Stimulated activated CD8-positive, alpha-beta memory T cell treated with anti-CD3 and anti-CD28 coated beads, Interleukin-4, amount 100 ng/mL, for 4 hours (primary cell): Measurements from ENCODE around the gene ACACA.

Source experiments
- DNase-seq, 2 donors: peaks; one replicate each; pipeline ENCODE4 v3.0.0-alpha.2; 2020; ENCODE audit warnings: low read depth in 2 of 2, low spot score in 1 of 2

ACACA gene

DNA sequence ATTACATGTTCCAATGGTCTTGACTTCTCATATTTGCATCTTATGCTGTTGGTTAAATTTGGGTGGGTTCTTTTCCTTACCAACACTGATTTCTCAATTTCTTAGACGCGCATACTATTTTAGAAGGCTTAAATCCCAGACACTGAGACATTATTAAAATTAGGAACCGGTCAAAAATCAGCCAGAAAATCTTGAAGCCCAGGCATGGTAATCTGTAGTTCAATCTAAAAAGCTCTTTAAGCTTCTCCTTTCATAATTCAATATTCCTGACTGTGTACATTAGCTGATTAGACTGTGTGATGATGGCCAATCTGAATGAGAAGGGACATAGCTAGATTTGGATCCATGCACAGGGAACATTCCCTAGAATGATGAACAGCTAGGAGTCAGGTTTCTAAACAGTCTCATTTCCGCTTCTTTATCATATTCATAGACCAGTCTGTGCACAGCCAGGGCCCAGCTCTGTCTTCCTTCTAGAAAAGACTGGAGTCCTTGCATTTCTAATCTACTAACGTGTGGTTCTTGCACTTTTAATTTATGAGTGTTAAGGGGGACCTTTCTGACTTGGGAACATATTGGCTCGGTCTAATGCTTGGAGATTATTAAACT, 268.6 kb downstream of the ACACA start:
- DNase-seq = no peak

DNA sequence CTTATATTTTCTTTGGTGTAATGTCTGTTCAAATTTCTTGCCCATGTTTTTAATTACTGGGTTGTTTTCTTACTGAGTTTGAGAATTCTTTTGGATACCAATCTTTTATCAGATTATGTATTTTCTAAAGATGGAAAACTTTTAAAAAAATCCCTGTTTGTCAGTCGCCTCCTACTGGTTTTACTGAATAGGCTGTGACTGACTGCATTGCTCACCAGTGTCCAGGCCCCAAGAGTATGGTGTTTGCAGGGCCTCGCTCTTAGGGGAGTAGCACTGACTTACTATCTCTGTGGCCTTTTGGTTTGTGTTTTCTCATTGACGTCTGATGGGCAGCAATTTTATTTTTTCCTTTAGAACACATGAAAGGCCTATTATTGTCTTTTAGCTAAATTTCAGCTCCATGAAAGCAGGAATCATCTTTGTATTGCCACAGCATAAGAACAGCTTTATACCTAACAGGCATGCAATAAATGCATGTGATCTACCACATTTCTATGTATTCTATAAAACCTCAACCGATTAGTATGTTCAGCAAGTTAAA, 269.5 kb downstream of the ACACA start:
- no peak for DNase-seq

DNA sequence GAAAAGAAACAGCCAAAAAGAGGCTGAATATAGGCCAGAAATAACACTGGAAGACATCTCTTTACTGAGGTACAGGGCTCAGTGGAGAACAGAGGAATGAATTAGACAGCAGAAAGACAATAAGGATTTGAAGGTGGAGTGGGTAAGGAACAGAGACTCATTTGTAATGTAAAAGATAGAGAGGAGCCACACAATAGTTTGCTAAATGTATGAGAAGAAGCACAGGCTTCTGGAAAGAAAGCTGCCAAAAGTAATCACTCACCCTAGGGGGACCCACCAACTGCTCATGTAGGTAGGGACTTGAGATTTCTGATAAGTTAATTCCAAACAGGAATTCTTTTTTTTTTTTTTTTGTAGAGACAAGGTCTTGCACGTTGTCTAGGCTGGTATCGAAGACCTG, 271.1 kb downstream of the ACACA start:
- no peak for DNase-seq

DNA sequence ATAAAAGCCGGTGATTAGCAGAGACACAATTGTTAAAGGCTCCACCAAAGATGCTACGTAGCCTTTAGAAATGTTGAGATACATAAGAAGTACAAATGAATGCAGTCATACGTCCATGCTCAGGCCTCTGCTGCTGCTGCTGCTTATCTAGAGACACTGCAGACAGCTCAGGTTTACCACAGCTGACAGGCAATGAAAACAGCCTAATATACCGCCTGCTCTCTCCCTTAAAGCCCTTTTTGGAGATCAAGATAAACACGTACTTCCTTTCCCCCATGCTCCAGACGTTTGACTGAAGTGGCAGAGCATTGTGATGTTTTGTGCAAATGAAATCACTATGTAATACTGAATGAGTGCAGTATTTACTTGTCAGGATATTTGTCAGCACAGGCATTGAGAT, 272.6 kb downstream of the ACACA start:
- DNase-seq = no peak

DNA sequence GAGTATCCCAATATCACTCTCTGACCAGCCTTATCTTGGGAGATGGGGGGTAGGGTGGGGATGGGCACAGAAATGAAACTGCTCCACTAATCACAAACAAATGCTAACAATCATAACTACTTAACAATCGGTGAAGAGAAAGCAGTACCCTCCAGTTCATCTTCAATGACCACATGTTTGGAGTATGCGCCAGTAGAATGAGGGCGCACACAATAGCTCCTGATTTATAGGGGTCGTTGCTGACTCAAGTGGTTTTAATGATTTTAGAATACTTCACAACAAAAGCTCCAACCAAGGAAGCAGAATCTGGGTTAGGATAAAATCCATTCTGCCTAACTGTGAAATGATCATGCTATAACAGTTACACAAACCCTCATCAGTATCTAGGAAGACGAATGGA, 273.5 kb downstream of the ACACA start:
- DNase-seq = no peak

DNA sequence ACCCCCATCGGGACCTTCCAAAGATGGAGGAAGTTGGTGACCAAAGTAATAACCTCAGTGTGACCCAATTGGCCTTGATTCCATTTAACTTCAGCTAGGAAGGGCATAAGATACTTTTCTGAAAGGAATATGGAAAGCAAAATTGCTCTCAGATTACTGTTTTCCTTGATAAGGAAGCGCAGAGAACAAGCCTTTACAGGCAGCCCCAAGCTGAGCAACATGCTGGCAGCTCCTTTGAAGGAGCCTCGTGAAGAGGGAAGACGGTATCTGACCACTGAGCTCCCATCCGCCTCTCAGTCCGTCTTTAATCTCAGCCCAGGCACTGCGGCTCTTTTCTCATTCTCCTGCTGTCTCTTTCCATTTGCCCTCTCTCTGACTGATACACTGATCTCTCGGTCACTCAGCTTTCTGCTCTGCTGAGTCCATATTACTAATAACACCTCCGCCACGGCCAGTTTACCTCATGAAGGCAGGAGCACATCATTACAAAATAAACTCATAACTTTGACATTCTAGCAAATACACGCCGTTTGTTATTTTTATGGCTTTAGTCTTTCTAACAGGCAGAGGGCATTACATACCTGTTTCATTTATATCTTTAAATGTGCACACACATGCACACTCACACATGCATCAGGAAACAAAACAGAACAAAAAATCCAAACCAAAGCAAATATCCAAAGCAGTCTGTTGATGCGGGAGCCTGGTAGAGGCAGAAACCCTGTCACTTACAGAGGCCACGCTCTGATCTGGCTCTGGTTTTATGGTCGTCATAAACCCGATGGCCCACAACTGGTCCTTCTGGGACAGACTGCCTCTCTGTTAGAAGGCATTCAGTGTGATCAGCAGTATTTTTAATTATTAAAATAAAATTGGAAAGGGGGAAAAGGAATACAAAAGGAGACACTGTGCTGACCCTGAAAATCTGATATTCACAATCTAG, 274.7 kb downstream of the ACACA start:
- no peak for DNase-seq

DNA sequence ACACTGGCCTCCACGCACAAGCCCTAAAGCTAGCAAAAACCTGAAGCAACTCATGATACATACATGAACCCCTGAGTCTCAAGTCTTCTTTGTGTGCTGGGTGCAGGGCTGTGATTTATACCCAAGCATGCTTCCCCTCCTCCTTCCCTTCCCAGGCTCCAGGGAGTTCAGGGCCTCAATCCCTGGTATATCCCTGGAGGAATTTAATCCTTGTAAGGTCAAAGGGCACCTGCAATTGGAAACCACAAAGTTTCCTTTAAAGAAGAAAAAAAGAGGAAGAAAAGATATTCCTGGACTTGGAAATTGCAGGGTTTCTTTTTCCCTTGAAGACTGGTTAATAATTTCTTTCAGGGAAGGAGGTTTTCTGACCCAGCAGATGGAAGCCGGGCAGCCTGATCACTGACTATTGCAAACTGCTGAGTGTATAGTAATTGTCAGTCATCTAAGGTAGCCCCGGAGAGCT, 275.6 kb downstream of the ACACA start:
- DNase-seq = no peak

DNA sequence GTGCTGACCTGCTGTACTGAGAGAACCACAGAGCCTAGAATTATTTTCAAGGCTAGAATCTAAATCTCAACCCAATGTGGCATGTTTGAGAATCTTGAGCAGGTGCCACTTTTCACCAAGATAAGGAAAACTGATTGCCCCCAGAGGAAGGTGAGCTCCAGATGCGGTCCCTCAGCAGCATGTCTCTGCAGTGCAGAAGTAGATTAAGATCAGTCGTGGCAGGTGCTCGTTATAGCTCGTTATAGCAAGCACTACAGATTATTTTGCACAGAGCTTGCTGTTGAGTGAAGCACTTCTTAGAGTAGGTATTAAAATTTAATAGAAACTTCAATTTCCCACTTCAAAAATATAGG, 281.8 kb downstream of the ACACA start:
- DNase-seq = no peak

DNA sequence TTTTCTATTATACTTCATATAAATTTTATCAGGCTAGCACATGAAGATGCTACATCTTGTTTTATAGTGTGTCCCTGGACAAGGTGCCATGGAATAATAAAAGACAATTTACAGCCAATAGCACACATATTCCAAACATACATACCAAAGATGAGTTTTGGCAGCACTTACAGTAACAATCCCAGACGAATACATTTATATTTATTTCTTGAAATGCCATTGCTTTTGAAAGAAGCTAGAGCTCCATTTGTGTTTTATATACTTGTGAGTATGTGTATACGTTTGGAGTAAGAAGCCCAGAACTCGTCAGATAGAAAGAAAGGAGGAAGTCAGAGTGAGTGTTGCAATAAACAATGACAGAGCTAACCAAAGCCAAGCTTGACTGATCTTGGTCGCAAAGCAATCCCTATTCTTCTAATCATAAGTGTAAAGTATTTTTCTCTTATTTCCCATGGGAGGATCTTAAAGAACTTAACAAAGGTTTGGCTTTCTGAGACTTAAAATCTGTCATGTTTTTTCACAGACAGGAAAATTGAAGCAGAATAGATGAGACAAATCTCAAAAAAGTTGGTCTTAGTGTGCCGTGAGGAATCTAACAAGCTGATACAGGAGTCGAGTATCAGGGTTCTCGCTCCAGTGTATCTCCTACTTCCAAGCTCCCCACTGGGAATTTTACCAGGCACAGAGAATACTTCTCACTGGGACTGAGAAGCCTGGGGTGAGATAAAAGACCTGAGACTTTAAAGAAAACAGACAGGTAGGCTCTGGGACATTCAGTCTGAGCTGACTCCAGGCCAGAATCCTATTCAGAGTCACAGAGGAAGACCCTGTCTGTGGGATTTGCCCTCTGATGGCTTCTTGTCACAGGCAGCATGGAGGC, 282.5 kb downstream of the ACACA start:
- no peak for DNase-seq

DNA sequence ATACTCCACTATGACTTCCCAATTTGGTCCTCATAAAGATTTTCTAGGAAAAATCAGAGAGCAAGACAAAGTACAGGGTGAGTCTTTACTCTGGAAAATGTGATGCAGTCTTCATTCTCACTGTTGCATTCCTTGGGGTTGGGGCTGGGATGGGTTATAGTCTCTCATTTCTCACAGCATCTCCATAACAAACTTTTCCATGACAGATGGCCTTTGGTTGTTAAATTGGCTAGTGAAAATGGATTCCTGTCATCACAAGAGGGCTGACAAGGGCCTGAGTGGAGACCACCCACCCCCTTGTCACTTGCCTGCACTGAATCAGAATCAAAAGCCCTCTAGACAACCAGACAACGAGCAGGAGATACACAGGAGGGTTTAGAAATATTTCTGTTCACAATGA, 283.2 kb downstream of the ACACA start:
- no peak for DNase-seq

DNA sequence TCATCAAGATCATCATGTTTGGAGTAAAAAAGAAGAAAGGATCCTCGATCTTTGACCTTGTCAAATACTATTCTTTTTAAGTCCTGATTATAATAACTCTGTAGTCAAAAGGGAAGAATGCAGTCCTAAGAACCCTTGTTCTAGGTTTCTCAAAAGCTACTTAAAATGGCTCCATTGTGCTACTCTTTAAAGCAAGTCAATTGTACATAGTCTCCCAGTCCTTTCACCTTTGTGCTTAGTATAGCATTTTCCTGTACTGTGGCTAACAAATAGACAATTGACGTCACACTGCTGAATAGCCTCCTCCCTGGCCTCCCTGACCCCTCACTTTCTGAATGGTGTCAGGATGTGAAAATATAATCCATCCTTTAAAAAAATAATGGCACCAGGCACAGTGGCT, 285.0 kb downstream of the ACACA start:
- no peak for DNase-seq

DNA sequence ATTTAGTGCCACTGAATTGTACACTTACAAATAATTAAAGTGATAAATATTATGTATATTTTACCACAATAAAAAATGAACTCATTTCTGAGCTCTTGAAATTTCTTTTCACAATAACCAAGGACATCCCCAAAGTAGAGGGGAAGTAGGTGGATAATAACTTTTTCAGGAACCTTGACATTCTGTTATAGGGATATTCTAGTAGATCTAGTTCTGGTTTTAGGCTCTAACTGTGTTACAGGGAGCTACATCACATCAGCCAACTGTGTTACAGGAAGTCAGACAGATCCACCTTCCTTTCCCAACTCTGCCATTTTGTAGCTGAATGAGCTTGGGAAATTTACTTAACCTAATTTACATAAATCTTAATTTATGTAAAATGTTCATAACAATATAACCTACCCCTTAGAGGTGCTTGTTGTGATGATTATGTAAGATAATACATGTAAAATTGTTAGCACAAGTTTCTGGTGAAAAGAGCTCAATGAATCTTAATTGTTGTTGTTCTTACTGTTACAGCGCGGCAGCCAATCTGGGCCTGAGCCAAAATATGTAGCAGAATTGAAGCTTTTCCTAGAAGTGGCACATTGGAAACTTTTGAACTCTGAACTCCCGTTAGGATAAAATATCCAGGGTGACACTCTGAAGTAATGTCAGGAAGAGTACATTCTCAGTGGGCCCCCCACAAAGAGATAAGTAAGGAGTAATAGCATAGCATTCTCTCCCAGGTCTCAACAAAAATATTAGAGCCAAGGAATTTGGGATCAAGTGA, 288.1 kb downstream of the ACACA start:
- no peak for DNase-seq

DNA sequence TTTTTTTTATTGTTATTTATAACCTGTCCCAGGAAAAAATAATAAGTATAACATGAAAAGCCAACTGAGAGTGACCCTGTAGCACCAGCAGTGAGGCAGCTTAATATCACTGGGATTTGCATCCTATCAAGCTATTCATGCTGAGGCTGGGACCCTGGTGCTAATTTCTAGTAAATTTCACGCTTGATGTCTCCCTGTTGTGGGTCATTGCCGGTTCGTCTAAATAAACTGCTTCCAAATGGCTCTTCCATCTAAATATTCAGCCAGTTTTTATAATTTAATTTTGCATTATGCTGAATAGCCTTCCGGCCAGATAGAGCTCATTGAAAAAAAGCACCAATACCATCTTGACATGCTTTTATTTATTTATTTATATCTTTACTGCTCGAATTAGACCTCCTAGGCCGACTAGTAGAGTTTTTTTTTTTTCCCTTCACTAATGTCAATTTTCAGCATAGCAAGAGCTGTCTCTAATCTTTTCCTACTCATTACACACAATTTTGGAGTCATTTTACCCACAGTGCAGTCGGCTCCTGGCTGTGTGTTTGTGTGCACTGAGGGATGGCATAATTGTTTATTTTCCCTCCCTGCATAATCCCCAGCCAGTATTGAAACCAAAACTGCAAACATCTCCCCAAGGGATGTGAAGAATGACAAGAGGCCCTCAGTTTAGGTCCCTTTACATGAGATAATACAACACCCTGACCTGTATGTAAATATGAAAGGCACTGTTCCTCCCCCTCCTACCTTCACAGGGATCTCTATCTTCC, 289.1 kb downstream of the ACACA start:
- DNase-seq = no peak

DNA sequence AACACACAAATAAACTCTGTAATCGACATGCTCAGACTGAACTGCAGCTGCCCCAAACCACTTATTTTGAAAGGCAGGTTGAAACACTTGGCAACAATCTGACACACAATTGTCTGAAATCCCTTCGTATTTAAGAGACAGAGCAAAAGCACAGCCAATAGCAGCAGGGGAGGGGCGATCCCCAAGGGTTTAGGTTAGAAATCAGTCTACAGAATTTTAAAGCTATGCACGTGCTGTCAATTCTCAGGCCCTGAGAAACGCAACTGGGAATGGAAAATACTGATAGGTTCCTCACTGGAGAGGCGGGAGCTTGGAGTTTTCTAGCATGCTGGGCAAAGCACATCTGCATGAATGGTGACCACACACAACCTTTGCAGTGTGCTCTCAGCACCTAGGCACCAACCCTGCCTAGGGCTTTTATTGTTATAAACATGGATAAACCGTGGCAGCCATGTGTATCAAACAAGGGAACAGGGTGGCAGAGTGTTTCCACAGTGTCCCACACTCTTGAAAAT, 289.9 kb downstream of the ACACA start:
- DNase-seq = no peak

DNA sequence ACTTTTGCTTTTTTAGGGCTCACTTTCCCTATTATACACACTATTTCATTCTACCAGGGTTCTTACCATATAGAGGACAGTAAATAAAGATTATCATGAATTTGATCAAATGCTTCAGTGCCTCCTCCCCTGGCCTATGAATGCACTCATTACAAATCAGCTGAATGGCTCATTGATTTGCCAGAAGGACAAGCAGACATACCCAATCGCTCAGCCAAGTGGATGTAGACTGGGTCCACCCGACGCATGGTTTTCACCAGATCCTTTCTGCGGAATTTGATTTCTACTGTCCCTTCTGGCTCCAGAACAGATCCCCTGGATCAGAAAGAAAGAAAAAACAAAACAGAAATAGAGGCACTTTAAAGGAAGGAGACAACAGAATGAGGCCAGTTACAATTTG, 295.3 kb downstream of the ACACA start:
- DNase-seq = no peak

DNA sequence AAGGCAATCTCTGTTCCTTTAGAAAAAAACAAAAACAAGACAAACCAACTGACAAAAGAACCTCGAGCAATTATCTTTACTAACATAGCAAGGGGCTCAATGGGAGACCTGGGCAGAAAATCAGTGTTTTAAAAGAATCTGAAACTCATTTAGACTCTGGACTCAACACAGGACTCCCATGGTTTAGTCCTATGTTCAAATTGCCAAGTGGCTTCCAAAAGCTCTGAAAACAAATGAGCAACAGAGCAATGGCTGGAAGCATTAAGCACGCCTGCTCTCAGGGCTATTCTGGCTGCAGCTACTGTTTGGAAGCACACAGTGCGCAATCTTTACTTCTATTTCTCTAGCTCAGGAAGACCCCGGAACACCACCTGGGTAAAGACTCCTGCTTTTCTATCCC, 295.9 kb downstream of the ACACA start:
- no peak for DNase-seq

DNA sequence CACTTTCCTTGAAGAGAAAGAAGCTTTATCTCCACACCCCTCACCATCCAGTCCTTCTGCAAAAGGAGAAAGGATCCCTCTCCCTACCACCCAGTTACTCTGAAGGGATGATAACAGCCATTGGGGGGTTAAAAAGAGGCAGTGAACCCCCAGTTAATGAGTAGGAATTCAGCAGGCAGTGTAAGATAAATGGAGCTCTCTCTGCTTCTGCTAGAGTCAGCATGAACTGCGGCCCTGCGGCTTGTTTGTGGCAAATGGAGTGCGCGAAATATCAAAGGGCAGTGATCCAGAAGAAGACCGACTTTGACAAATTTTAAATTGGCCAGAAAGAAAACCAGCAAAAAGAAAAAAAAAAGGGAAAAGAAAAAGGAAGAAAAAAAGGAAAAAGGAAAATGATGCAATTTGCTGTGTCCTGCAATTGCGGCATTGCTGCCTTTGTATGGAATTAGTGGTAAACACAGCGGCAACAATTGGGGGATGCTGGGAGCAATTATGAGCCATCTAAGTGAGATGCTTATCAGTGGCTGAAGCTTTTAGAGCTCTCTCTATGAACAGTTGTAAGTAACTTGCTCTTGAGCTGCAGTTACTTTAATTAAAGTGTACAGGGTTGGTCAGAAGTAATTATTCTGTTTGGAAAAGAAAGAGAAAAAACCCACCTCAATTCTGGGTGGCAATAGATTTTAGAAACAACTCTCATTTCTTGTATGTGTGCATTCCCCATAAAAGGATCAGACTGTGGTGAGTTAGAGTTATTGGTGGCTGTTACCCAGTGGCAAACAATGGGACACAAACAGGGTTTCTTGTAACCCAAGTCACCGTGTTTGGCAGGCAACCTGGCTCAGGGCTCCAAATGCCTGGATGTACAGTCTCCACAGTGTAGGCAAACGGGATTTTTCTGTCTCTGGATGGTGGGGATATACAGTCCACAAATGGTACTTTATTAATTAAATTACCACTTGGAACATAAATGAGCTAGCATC, 296.6 kb downstream of the ACACA start:
- DNase-seq = no peak

DNA sequence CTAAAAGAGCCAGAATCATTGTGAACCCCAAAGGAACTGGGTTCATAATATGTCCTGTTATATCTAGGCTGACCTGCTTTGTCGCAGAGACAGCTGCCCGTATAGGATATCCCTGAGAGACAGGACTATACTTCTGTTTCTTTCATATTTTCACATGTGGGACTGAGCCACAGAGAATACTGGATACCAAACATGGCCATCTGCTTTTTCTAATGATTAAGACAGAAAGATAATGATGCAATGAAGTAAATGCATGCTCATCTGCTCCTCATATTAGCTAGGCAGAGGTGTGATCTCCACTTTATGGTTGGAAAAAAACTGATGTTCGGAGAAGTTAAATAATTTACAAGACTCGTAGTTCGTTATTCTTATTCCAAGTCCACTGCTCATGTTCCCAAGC, 297.5 kb downstream of the ACACA start:
- DNase-seq = no peak
